Middle frontal gyrus (tissue), 1 donor: Measurements from ENCODE around the gene SMAD6.
"Not testable (repeated sequence)": the region's sequence is repeated elsewhere in the genome, so short reads cannot be mapped to it uniquely, and the experiment has no call there.

ENCODE experiments used
- DNase-seq: peaks from one replicate; pipeline ENCODE4 v3.0.0-alpha.2; 2015; ENCODE audit warnings: low spot score; ENCODE audit errors: extremely low spot score

The SMAD6 gene

GRCh38 chr15:66822114-66822513 is 120.1 kb downstream of the SMAD6 start:
- DNase-seq: no peak

GRCh38 chr15:66822576-66822975 is 120.5 kb downstream of the SMAD6 start:
- no peak for DNase-seq

- DNase-seq: no peak
Measured at GRCh38 chr15:66823601-66824000, 121.6 kb downstream of the SMAD6 start.

- DNase-seq: no peak
Measured at GRCh38 chr15:66824424-66824823, 122.4 kb downstream of the SMAD6 start.

GRCh38 chr15:66825139-66825538 is 123.1 kb downstream of the SMAD6 start:
- DNase-seq: no peak

- no peak for DNase-seq
Measured at GRCh38 chr15:66825731-66826130, 123.7 kb downstream of the SMAD6 start.

GRCh38 chr15:66826507-66826906 is 124.5 kb downstream of the SMAD6 start:
- no peak for DNase-seq

GRCh38 chr15:66827039-66827697 is 125.1 kb downstream of the SMAD6 start:
- DNase-seq: no peak

GRCh38 chr15:66827698-66828055 is 125.6 kb downstream of the SMAD6 start:
- DNase-seq: no peak

GRCh38 chr15:66828817-66829541 is 126.9 kb downstream of the SMAD6 start:
- not testable (repeated sequence) for DNase-seq

GRCh38 chr15:66829551-66830121 is 127.6 kb downstream of the SMAD6 start:
- no peak for DNase-seq

GRCh38 chr15:66830358-66830757 is 128.3 kb downstream of the SMAD6 start:
- DNase-seq: no peak

GRCh38 chr15:66830823-66831222 is 128.8 kb downstream of the SMAD6 start:
- DNase-seq: no peak

- no peak for DNase-seq
Measured at GRCh38 chr15:66831289-66831688, 129.3 kb downstream of the SMAD6 start.

GRCh38 chr15:66831801-66832390 is 129.9 kb downstream of the SMAD6 start:
- DNase-seq: no peak
